HEK293 (cell line): ENCODE measurements around the gene UNC5B.
A peak's percentile ranks its signal among the peaks of the same experiment; 100 is the strongest.

ENCODE experiments used
- GLIS1 ChIP-seq: fragments of 450-650 bp; formaldehyde crosslinking; IDR thresholded peaks from 2 replicates; pipeline ENCODE4 v1.5.1; 2016; ENCODE audit warnings: missing biosample characterization, missing genetic modification characterization
- KLF7 ChIP-seq: fragments of 450-650 bp; formaldehyde crosslinking; IDR thresholded peaks from 2 replicates; pipeline ENCODE4 v1.5.1; 2016; ENCODE audit warnings: missing biosample characterization, missing genetic modification characterization, borderline replicate concordance
- MEIS1 ChIP-seq: sonication (generic); formaldehyde crosslinking; IDR thresholded peaks from 2 replicates; pipeline ENCODE4 v1.8.1; 2022; ENCODE audit warnings: missing genetic modification reagents, mild to moderate bottlenecking, borderline replicate concordance
- MZF1 ChIP-seq: fragments of 450-650 bp; formaldehyde crosslinking; IDR thresholded peaks from 2 replicates; pipeline ENCODE4 v1.5.1; 2017; ENCODE audit warnings: missing biosample characterization, missing genetic modification characterization, borderline replicate concordance
- SP2 ChIP-seq: fragments of 450-650 bp; formaldehyde crosslinking; IDR thresholded peaks from 2 replicates; pipeline ENCODE4 v1.5.1; 2016; ENCODE audit warnings: missing biosample characterization, missing genetic modification characterization
- SP3 ChIP-seq: fragments of 450-650 bp; formaldehyde crosslinking; IDR thresholded peaks from 2 replicates; pipeline ENCODE4 v1.5.1; 2016; ENCODE audit warnings: missing biosample characterization, missing genetic modification characterization
- ZBTB17 ChIP-seq: fragments of 450-650 bp; formaldehyde crosslinking; IDR thresholded peaks from 2 replicates; pipeline ENCODE4 v1.5.1; 2016; ENCODE audit warnings: missing biosample characterization, missing genetic modification characterization
- ZNF16 ChIP-seq: fragments of 450-650 bp; formaldehyde crosslinking; IDR thresholded peaks from 2 replicates; pipeline ENCODE4 v1.5.1; 2016; ENCODE audit warnings: low read depth, missing biosample characterization, missing genetic modification characterization
- ZNF2 ChIP-seq: fragments of 450-650 bp; formaldehyde crosslinking; IDR thresholded peaks from 2 replicates; pipeline ENCODE4 v1.5.1; 2016; ENCODE audit warnings: missing biosample characterization, missing genetic modification characterization
- ZNF239 ChIP-seq: fragments of 450-650 bp; formaldehyde crosslinking; IDR thresholded peaks from 2 replicates; pipeline ENCODE4 v1.5.1; 2016; ENCODE audit warnings: missing biosample characterization, missing genetic modification characterization
- ZNF274 ChIP-seq, 2 experiments: fragments of 200-500 bp in 1 of 2; fragments of 450-650 bp in 1 of 2; sonication (Bioruptor generic) in 1 of 2; formaldehyde crosslinking in 1 of 2; IDR thresholded peaks; 2 replicates each; pipeline versions ENCODE4 v1.5.1 to v1.6.1; 2014 to 2016; ENCODE audit warnings: borderline replicate concordance in 1 of 2, inconsistent platforms in 1 of 2, low read length in 1 of 2, missing biosample characterization in 1 of 2, missing genetic modification characterization in 1 of 2
- ZNF354C ChIP-seq: fragments of 450-650 bp; formaldehyde crosslinking; IDR thresholded peaks from 2 replicates; pipeline ENCODE4 v1.5.1; 2016; ENCODE audit warnings: missing biosample characterization, missing genetic modification characterization, low read depth, borderline replicate concordance
- ZNF366 ChIP-seq: fragments of 450-650 bp; formaldehyde crosslinking; conservative IDR thresholded peaks from 2 replicates; pipeline ENCODE4 v1.5.1; 2016; ENCODE audit warnings: missing biosample characterization, missing genetic modification characterization
- ZNF391 ChIP-seq: fragments of 450-650 bp; formaldehyde crosslinking; IDR thresholded peaks from 2 replicates; pipeline ENCODE4 v1.5.1; 2016; ENCODE audit warnings: low read depth, missing biosample characterization, missing genetic modification characterization, borderline replicate concordance
- ZNF426 ChIP-seq: fragments of 450-650 bp; formaldehyde crosslinking; IDR thresholded peaks from 2 replicates; pipeline ENCODE4 v1.5.1; 2017; ENCODE audit warnings: missing biosample characterization, missing genetic modification characterization, mild to moderate bottlenecking, inconsistent platforms, moderate library complexity
- ZNF433 ChIP-seq: fragments of 450-650 bp; formaldehyde crosslinking; IDR thresholded peaks from 2 replicates; pipeline ENCODE4 v1.5.1; 2016; ENCODE audit warnings: missing biosample characterization, missing genetic modification characterization, low read depth
- ZNF555 ChIP-seq: fragments of 450-650 bp; formaldehyde crosslinking; conservative IDR thresholded peaks from 2 replicates; pipeline ENCODE4 v1.5.1; 2017; ENCODE audit warnings: missing biosample characterization, mild to moderate bottlenecking, missing genetic modification characterization, inconsistent platforms
- ZNF621 ChIP-seq: fragments of 450-650 bp; formaldehyde crosslinking; IDR thresholded peaks from 2 replicates; pipeline ENCODE4 v1.5.1; 2017; ENCODE audit warnings: missing biosample characterization, missing genetic modification characterization
- ZNF623 ChIP-seq: fragments of 450-650 bp; formaldehyde crosslinking; IDR thresholded peaks from 2 replicates; pipeline ENCODE4 v1.5.1; 2016; ENCODE audit warnings: missing biosample characterization, missing genetic modification characterization
- TF ChIP-seq, protein P1 (sequence below): fragments of 450-650 bp; formaldehyde crosslinking; IDR thresholded peaks from 2 replicates; pipeline ENCODE4; 2016; ENCODE audit warnings: missing biosample characterization, missing genetic modification characterization
- TF ChIP-seq, protein P2 (sequence below): fragments of 450-650 bp; formaldehyde crosslinking; IDR thresholded peaks from 2 replicates; pipeline ENCODE4 v1.5.1; 2016; ENCODE audit warnings: missing biosample characterization, missing genetic modification characterization
- TF ChIP-seq, protein P3 (sequence below): fragments of 450-650 bp; formaldehyde crosslinking; IDR thresholded peaks from 2 replicates; pipeline ENCODE4 v1.5.1; 2017; ENCODE audit warnings: missing biosample characterization, missing genetic modification characterization
- TF ChIP-seq, protein P4 (sequence below): fragments of 450-650 bp; formaldehyde crosslinking; IDR thresholded peaks from 2 replicates; pipeline ENCODE4 v1.5.1; 2016; ENCODE audit warnings: missing biosample characterization, missing genetic modification characterization
- TF ChIP-seq, protein P5 (sequence below): fragments of 450-650 bp; formaldehyde crosslinking; IDR thresholded peaks from 2 replicates; pipeline ENCODE4 v1.5.1; 2016; ENCODE audit warnings: missing biosample characterization, missing genetic modification characterization, borderline replicate concordance

UNC5B gene

DNA sequence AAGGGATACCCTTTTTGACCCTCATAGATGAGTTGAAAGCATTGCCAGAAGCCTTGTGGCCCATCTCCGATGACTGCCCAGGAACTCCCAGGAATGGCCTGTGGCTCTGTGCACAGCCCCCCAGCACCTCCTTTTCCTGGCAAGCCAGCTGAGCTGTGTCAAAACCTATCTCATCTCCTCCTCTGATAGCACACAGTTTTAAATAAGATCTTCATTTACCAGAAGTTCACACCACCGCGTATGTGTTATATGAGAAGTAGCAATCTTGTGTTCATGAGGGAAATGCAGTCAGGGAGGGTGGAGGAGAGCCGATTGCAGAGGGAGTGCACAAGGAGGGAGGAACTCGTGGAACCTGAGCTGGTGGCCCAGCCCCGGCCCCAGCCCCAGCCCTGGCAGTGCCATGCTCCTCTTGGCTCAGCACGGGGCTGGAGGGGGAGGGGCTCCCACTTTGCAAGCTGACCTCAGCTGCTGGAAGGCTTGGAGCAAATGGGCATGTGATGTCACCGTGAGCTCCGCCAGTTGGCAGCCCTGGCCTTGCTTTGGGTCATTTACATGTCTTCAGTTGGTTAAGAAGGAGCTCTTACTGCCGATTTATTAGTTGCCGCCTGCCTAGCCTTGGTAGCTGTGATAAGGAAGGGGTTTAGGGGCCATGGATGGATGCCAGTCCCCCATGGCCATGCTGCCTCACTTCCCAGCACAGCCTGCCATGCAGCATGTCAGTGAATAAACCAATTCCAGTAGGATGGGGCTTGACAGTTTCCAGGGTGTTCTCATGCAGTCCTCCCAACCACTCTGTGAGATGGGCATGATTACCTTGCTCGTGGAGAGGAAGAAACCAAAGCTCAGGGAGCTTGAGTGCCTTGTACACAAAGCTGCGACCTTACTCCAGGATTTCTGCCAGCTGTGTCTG lies 20.0 kb downstream of the UNC5B start (continued):
- TF ChIP-seq, protein P1, sequence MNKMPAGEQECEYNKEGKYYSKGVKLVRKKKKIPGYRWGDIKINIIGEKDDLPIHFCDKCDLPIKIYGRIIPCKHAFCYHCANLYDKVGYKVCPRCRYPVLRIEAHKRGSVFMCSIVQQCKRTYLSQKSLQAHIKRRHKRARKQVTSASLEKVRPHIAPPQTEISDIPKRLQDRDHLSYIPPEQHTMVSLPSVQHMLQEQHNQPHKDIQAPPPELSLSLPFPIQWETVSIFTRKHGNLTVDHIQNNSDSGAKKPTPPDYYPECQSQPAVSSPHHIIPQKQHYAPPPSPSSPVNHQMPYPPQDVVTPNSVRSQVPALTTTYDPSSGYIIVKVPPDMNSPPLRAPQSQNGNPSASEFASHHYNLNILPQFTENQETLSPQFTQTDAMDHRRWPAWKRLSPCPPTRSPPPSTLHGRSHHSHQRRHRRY (tag by site-specific recombination), result no peak
- TF ChIP-seq ZNF2 (no peak), ZNF621 (tag by site-specific recombination) (no peak), ZBTB17 (tag by site-specific recombination) (peak; percentile 97), SP3 (tag by site-specific recombination) (no peak), ZNF16 (tag by site-specific recombination) (no peak), SP2 (tag by site-specific recombination) (peak; percentile 38; the same call in 1 of the 2 replicates), MZF1 (tag by site-specific recombination) (no peak), ZNF239 (tag by site-specific recombination) (no peak), ZNF366 (tag by site-specific recombination) (no peak), ZNF274 (IDR thresholded peaks at IDR 0.05; ENCODE audit: low read length) (no peak), ZNF274 (tag by site-specific recombination; IDR thresholded peaks at IDR 0.05; ENCODE audit: borderline replicate concordance) (no peak), ZNF623 (tag by site-specific recombination) (no peak), ZNF354C (tag by site-specific recombination) (no peak), ZNF433 (tag by site-specific recombination) (no peak), ZNF391 (tag by site-specific recombination) (no peak), KLF7 (no peak), ZNF426 (tag by site-specific recombination) (no peak), GLIS1 (tag by site-specific recombination) (no peak), MEIS1 (no peak), ZNF555 (tag by site-specific recombination) (no peak)
- TF ChIP-seq, protein P2, sequence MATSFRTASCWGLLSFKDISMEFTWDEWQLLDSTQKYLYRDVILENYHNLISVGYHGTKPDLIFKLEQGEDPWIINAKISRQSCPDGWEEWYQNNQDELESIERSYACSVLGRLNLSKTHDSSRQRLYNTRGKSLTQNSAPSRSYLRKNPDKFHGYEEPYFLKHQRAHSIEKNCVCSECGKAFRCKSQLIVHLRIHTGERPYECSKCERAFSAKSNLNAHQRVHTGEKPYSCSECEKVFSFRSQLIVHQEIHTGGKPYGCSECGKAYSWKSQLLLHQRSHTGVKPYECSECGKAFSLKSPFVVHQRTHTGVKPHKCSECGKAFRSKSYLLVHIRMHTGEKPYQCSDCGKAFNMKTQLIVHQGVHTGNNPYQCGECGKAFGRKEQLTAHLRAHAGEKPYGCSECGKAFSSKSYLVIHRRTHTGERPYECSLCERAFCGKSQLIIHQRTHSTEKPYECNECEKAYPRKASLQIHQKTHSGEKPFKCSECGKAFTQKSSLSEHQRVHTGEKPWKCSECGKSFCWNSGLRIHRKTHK (tag by site-specific recombination), result no peak
- TF ChIP-seq, protein P3, sequence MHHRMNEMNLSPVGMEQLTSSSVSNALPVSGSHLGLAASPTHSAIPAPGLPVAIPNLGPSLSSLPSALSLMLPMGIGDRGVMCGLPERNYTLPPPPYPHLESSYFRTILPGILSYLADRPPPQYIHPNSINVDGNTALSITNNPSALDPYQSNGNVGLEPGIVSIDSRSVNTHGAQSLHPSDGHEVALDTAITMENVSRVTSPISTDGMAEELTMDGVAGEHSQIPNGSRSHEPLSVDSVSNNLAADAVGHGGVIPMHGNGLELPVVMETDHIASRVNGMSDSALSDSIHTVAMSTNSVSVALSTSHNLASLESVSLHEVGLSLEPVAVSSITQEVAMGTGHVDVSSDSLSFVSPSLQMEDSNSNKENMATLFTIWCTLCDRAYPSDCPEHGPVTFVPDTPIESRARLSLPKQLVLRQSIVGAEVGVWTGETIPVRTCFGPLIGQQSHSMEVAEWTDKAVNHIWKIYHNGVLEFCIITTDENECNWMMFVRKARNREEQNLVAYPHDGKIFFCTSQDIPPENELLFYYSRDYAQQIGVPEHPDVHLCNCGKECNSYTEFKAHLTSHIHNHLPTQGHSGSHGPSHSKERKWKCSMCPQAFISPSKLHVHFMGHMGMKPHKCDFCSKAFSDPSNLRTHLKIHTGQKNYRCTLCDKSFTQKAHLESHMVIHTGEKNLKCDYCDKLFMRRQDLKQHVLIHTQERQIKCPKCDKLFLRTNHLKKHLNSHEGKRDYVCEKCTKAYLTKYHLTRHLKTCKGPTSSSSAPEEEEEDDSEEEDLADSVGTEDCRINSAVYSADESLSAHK (tag by site-specific recombination), result peak; percentile 92
- TF ChIP-seq, protein P4, sequence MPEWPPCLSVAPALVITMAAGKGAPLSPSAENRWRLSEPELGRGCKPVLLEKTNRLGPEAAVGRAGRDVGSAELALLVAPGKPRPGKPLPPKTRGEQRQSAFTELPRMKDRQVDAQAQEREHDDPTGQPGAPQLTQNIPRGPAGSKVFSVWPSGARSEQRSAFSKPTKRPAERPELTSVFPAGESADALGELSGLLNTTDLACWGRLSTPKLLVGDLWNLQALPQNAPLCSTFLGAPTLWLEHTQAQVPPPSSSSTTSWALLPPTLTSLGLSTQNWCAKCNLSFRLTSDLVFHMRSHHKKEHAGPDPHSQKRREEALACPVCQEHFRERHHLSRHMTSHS (tag by site-specific recombination), result no peak
- TF ChIP-seq, protein P5, sequence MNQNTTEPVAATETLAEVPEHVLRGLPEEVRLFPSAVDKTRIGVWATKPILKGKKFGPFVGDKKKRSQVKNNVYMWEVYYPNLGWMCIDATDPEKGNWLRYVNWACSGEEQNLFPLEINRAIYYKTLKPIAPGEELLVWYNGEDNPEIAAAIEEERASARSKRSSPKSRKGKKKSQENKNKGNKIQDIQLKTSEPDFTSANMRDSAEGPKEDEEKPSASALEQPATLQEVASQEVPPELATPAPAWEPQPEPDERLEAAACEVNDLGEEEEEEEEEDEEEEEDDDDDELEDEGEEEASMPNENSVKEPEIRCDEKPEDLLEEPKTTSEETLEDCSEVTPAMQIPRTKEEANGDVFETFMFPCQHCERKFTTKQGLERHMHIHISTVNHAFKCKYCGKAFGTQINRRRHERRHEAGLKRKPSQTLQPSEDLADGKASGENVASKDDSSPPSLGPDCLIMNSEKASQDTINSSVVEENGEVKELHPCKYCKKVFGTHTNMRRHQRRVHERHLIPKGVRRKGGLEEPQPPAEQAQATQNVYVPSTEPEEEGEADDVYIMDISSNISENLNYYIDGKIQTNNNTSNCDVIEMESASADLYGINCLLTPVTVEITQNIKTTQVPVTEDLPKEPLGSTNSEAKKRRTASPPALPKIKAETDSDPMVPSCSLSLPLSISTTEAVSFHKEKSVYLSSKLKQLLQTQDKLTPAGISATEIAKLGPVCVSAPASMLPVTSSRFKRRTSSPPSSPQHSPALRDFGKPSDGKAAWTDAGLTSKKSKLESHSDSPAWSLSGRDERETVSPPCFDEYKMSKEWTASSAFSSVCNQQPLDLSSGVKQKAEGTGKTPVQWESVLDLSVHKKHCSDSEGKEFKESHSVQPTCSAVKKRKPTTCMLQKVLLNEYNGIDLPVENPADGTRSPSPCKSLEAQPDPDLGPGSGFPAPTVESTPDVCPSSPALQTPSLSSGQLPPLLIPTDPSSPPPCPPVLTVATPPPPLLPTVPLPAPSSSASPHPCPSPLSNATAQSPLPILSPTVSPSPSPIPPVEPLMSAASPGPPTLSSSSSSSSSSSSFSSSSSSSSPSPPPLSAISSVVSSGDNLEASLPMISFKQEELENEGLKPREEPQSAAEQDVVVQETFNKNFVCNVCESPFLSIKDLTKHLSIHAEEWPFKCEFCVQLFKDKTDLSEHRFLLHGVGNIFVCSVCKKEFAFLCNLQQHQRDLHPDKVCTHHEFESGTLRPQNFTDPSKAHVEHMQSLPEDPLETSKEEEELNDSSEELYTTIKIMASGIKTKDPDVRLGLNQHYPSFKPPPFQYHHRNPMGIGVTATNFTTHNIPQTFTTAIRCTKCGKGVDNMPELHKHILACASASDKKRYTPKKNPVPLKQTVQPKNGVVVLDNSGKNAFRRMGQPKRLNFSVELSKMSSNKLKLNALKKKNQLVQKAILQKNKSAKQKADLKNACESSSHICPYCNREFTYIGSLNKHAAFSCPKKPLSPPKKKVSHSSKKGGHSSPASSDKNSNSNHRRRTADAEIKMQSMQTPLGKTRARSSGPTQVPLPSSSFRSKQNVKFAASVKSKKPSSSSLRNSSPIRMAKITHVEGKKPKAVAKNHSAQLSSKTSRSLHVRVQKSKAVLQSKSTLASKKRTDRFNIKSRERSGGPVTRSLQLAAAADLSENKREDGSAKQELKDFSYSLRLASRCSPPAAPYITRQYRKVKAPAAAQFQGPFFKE, result no peak
